Naive thymus-derived CD4-positive, alpha-beta T cell (primary cell): ENCODE results near the gene MATK. TPM values are rescaled to one million over a fixed set of nuclear protein-coding genes. Genes with fewer than 3 reads are reported as not detected.

Experiments used
- ATAC-seq: fragments of 150-1000 bp; cut with Tn5 transposase; 2 replicates; pipeline ENCODE4 v1.10.0; 2021; ENCODE audit warnings: mild to moderate bottlenecking, moderate library complexity
- CTCF ChIA-PET: fragments of 350-600 bp; sonication (Branson Sonifier 250); formaldehyde crosslinking; loops from one replicate; lab custom pipeline; 2021; ENCODE audit warnings: antibody characterized with exemption; lab: Charles Lee
- POLR2A ChIA-PET: fragments of 350-600 bp; sonication (Branson Sonifier 250); formaldehyde crosslinking; loops from one replicate; lab custom pipeline; 2021; ENCODE audit warnings: antibody characterized with exemption, inconsistent platforms; lab: Charles Lee
- DNase-seq, 9 donors: peaks; one replicate each; pipeline versions ENCODE4 v3.0.0 to v3.0.0-alpha.2; 2020 to 2022; ENCODE audit warnings: mixed read lengths in 1 of 9
- H3K27ac ChIP-seq: one replicate; pipeline ENCODE4 v1.7.0; 2013; ENCODE audit warnings: mild to moderate bottlenecking, low read depth, low read length, moderate library complexity
- H3K27me3 ChIP-seq, 2 donors: one replicate each; pipeline ENCODE4 v1.7.0; 2013; ENCODE audit warnings: low read length in 2 of 2, mild to moderate bottlenecking in 2 of 2, moderate library complexity in 2 of 2; ENCODE audit not compliant: control insufficient read depth in 2 of 2, insufficient read depth in 2 of 2
- H3K36me3 ChIP-seq, 3 experiments: 1 replicate in 2 of 3; 2 replicates in 1 of 3; pipeline ENCODE4 v1.7.0; 2013; ENCODE audit warnings: low read length in 3 of 3, mild to moderate bottlenecking in 3 of 3, moderate library complexity in 1 of 3; ENCODE audit not compliant: insufficient read depth in 3 of 3, control insufficient read depth in 2 of 3
- H3K4me1 ChIP-seq, 2 donors: one replicate each; pipeline ENCODE4 v1.7.0; 2013; ENCODE audit warnings: low read length in 2 of 2, mild to moderate bottlenecking in 2 of 2, moderate library complexity in 1 of 2; ENCODE audit not compliant: control insufficient read depth in 2 of 2, insufficient read depth in 2 of 2
- H3K4me3 ChIP-seq: 2 replicates; pipeline ENCODE4 v1.7.0; 2013; ENCODE audit warnings: mild to moderate bottlenecking, low read length
- H3K9me3 ChIP-seq, 3 experiments: 1 replicate in 2 of 3; 2 replicates in 1 of 3; pipeline ENCODE4 v1.7.0; 2013; ENCODE audit warnings: low read length in 3 of 3; ENCODE audit not compliant: control insufficient read depth in 2 of 3
- H3K27ac Mint-ChIP-seq, 9 donors: one replicate each; pipeline ENCODE4 v1.8.0; 2020 to 2022; ENCODE audit warnings: mixed read lengths in 9 of 9, mild to moderate bottlenecking in 8 of 9, moderate library complexity in 5 of 9, inconsistent platforms in 2 of 9
- H3K27me3 Mint-ChIP-seq, 5 donors: one replicate each; pipeline ENCODE4 v1.8.0; 2021 to 2022; ENCODE audit warnings: mixed read lengths in 5 of 5, mild to moderate bottlenecking in 1 of 5
- H3K36me3 Mint-ChIP-seq, 5 donors: one replicate each; pipeline ENCODE4 v1.8.0; 2020 to 2022; ENCODE audit warnings: mixed read lengths in 5 of 5, mild to moderate bottlenecking in 3 of 5, inconsistent platforms in 1 of 5
- H3K4me1 Mint-ChIP-seq, 7 donors: one replicate each; pipeline ENCODE4 v1.8.0; 2020 to 2022; ENCODE audit warnings: mixed read lengths in 7 of 7, mild to moderate bottlenecking in 3 of 7, inconsistent platforms in 1 of 7
- H3K4me3 Mint-ChIP-seq, 10 donors: one replicate each; pipeline ENCODE4 v1.8.0; 2020 to 2022; ENCODE audit warnings: mild to moderate bottlenecking in 10 of 10, mixed read lengths in 10 of 10, moderate library complexity in 6 of 10, inconsistent platforms in 2 of 10
- H3K9me3 Mint-ChIP-seq, 11 donors: one replicate each; pipeline ENCODE4 v1.8.0; 2020 to 2022; ENCODE audit warnings: mixed read lengths in 11 of 11, mild to moderate bottlenecking in 4 of 11, inconsistent platforms in 1 of 11, moderate library complexity in 1 of 11
- intact Hi-C, 2 donors: fragments of 100-400 bp; cut with micrococcal nuclease; formaldehyde crosslinking; loops; one replicate each; pipeline ENCODE4 v1.15.1; 2023
- polyA plus RNA-seq, 2 donors: library from polyadenylated mRNA; unstranded; fragments of 300-500 nt; fragmentation: Illumina TruSeq; gene quantifications; one replicate each; pipeline ENCODE4 v1.2.3, GENCODE V29; 2021
- total RNA-seq, 6 experiments: library from RNA in 5 of 6; stranded (reverse) in 5 of 6; gene quantifications; 1 replicate in 5 of 6; 2 replicates in 1 of 6; pipeline ENCODE4 v1.2.3 and lab custom pipeline; 2021 to 2026

The MATK gene
- total and polyA plus RNA-seq, 7 experiments from 2014 or later, result 1.6 to 32.6 (median 13.0) TPM

DNA sequence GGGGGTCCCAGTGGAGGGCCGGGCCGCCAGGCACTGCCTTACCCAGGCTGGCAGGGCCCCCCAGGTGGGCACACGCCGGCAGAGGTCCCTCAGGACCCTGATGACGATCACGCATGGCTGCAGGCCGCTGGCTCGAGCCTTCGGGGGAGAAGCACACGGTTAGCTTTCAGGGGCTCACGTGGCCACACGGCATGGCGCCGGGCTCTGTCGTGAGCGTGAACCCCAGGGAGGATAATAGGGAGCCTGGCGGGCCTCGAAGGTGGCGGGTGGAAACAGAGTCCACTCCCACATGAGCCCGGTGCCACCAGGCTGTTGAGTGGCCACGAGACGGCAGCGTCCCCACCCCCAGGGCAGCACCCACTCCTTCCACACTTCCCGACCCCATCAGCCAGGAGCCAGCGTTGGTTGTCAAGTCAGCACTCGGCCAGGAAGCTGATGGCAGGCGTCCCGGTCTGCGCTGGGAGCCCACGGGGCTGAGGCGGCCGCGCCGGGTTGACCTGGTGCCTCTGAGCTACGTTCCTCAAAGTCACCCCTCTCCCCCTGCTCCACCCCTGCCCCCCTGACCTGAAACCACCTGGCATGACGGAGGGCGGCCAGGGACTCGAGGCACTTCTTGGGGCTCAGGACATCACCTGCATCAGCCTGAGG, 24.7 kb upstream of the MATK start:
- CTCF ChIA-PET, result interaction anchor here (1.9 kb wide), 1 partner anchor 11 kb away, joined by 9 read pairs; no protein-coding TSS in a partner anchor
- ATAC-seq (no peak), DNase-seq (no peak)
- H3K4me1 ChIP-seq, result peaks cover 31 to 34% of the 10 kb centered on the region in 2 donors
- no peaks in the 10 kb centered on the region for H3K27me3 ChIP-seq
- peaks cover 0 to 2% (median 0%) of the 10 kb centered on the region in 5 donors for H3K36me3 Mint-ChIP-seq
- no peak overlapping the region for H3K4me3 Mint-ChIP-seq
- peaks cover 0 to 6% (median 0%) of the 10 kb centered on the region in 11 donors for H3K9me3 Mint-ChIP-seq
- H3K4me1 Mint-ChIP-seq, result peaks cover 24 to 43% (median 37%) of the 10 kb centered on the region in 7 donors
- no peaks in the 10 kb centered on the region for H3K36me3 ChIP-seq
- H3K4me3 ChIP-seq, result no peak overlapping the region
- H3K9me3 ChIP-seq, result no peaks in the 10 kb centered on the region
- H3K27ac Mint-ChIP-seq, result peak overlapping the region in 3 of 9 donors; percentile 43 to 69 (median 60)
- intact Hi-C loops, result no loop called here
- POLR2A ChIA-PET, result interaction anchor here (1.5 to 2.4 kb wide), 2 partner anchors 48 to 123 kb away, joined by 6 to 35 read pairs; partner anchors contain the start of genes APBA3 and MRPL54
- no peak overlapping the region for H3K27ac ChIP-seq
- H3K27me3 Mint-ChIP-seq, result no peaks in the 10 kb centered on the region

DNA sequence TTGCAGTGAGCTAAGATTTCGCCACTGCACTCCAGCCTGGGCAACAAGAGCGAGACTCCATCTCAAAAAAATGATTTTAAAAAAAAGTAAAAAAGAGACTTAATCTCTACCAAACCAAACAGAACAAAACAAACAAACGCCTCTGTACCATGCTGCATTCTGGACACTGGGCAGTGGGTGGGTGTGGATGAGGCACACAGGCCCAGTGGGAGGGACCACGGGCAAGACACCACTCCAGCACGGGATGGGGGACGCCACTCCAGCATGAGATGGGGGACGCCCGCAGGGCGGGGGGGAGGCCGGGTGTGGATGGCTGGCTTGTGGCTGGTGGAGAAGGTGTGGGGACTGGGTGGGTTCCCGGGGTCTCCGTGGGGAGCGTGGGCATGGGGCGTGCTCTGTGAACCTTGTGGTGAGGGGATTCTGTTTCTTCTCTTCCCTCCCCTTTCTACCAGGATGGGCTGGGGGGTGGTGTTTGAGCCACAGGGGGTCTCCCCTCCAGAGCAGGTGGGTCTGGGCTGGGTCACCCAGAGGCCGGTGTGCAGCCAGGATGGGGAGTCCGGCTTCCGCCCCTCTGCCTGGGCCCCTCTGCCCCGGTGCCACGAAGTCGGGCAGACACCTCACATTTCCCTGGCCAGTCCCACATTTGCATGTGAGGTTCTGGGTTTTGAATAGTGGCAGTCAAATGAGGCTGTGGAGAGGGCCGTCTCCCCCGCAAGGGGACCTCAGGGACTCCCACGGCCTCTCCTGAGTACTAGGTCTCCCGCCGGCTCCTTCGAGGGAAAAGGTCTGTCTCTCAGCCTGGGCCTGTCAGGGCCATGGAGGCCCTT, 23.9 kb upstream of the MATK start:
- no peak for DNase-seq
- POLR2A ChIA-PET, result interaction anchor here (0.7 kb wide), 1 partner anchor 203 kb away, joined by 4 read pairs; the partner anchor contains the start of gene TBXA2R

DNA sequence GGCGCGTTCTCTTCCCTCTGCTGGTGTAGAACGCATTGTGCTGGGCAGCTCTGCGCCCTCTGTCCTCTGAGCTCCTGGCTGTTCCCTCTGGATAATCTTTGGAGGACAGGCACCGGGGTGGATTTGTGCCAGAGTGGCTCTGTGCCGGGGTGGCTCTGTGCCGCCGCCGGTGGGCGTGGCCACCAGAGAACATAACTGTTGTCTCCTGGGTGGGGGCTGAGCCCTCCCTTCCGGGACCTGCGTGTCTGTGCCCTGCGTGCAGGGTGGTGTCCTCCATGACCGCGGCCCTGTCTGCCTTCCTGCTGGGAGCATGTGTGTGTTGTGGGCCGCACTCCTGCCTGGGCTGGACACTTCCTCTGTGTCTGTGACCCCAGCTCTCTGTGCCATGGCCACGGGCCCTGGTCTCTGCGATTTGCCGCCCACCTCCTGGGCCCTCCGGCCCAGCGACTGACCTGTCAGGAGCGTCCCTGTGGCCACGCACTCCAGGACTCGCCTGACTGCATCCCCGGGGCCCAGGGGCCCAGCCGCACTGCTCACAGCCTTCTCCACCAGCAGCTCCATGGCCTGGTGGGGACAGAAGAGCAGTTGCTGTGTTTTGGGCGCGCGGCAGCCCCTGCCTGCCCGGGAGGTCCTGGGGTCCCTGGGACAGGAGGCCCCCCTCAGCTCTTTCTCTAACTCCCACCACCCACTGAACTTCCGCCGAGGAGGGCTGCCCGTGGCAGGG, 22.4 kb upstream of the MATK start:
- H3K9me3 Mint-ChIP-seq, result peaks cover 0 to 6% (median 0%) of the 10 kb centered on the region in 11 donors
- no peaks in the 10 kb centered on the region for H3K27me3 Mint-ChIP-seq
- H3K36me3 Mint-ChIP-seq, result peaks cover 0 to 2% (median 0%) of the 10 kb centered on the region in 5 donors
- Histone ChIP-seq H3K9me3 (no peaks in the 10 kb centered on the region), H3K4me1 (peaks cover 11 to 22% of the 10 kb centered on the region in 2 donors), H3K27me3 (no peaks in the 10 kb centered on the region), H3K36me3 (no peaks in the 10 kb centered on the region), H3K4me3 (no peak overlapping the region), H3K27ac (no peak overlapping the region)
- H3K4me3 Mint-ChIP-seq, result no peak overlapping the region
- POLR2A ChIA-PET, result interaction anchor here (0.7 kb wide), 1 partner anchor 177 kb away, joined by 3 read pairs; the partner anchor contains the start of gene EEF2
- H3K27ac Mint-ChIP-seq, result peak overlapping the region in 5 of 9 donors; percentile 19 to 73 (median 63)
- H3K4me1 Mint-ChIP-seq, result peaks cover 15 to 30% (median 27%) of the 10 kb centered on the region in 7 donors
- ATAC-seq (no peak), DNase-seq (no peak)
- intact Hi-C loops, result no loop called here
- CTCF ChIA-PET, result no interaction called here

More for the DNA sequence above, 23.9 kb upstream of the MATK start:
- Mint-ChIP-seq H3K9me3 (peaks cover 0 to 6% (median 0%) of the 10 kb centered on the region in 11 donors), H3K4me1 (peaks cover 24 to 41% (median 36%) of the 10 kb centered on the region in 7 donors), H3K27me3 (no peaks in the 10 kb centered on the region), H3K36me3 (peaks cover 0 to 2% (median 0%) of the 10 kb centered on the region in 5 donors), H3K4me3 (no peak overlapping the region), H3K27ac (peak overlapping the region in 5 of 9 donors; percentile 10 to 63 (median 32))
- CTCF ChIA-PET, result no interaction called here
- no peak overlapping the region for H3K27ac ChIP-seq
- intact Hi-C loops, result no loop called here
- H3K9me3 ChIP-seq, result no peaks in the 10 kb centered on the region
- no peak for ATAC-seq
- H3K27me3 ChIP-seq, result no peaks in the 10 kb centered on the region
- no peaks in the 10 kb centered on the region for H3K36me3 ChIP-seq
- H3K4me3 ChIP-seq, result no peak overlapping the region
- peaks cover 26 to 36% of the 10 kb centered on the region in 2 donors for H3K4me1 ChIP-seq

DNA sequence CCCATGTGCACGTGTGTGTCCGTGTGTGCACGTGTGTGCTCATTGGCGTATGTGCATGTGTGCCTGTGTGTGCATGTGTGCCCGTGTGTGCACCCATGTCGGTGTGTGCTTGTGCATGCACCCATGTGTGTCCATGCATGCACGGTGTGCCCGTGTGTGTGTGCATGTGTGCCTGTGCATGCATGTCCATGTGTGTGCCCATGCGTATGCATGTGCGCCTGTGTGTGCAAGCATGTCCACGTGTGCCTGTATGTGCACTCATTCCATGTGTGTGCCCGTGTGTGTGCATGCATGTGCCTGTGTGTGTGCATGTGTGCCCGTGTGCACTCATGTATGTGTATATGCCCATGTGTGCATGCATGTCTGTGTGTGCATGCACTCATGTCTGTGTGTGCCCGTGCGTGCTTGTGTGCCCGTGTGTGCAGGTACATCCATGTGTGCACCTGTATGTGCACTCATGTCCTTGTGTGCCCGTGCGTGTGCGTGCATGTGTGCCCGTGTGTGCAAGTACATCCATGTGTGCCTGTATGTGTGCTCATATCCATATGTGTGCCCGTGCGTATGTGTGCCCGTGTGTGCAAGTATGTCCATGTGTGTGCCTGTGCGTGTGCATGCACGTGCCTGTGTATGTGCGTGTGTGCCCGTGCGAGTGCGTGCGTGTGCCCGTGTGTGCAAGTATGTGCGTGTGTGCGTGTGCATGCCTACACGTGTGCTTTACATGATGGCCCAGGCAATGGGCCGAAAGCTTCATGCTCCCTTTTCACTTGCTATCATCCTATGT, 21.6 kb upstream of the MATK start:
- peaks cover 9 to 22% (median 20%) of the 10 kb centered on the region in 7 donors for H3K4me1 Mint-ChIP-seq
- POLR2A ChIA-PET, result no interaction called here

DNA sequence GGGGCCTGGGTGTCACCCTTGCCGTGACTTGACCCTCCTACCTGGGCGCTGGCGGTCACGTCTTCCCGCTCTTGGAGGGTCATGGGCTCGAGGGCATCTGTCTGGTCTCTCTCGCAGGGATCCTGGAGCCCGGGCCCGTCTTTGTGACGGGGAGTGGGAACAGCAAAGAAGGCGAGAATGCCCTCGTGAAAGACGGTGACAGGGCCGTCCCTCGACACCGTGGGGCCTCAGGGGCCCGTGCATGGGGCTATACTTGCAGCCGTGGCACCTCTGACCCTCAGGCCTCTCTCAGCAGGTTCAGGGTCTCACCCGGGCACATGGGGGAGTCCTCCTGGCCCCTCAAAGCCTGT, 20.9 kb upstream of the MATK start:
- Histone ChIP-seq H3K4me1 (peaks cover 0 to 10% of the 10 kb centered on the region in 2 donors), H3K9me3 (no peaks in the 10 kb centered on the region), H3K27me3 (no peaks in the 10 kb centered on the region), H3K36me3 (no peaks in the 10 kb centered on the region), H3K4me3 (no peak overlapping the region), H3K27ac (no peak overlapping the region)
- H3K4me3 Mint-ChIP-seq, result no peak overlapping the region
- no peak for ATAC-seq
- DNase-seq, result no peak
- intact Hi-C loops, result no loop called here
- no peaks in the 10 kb centered on the region for H3K36me3 Mint-ChIP-seq
- POLR2A ChIA-PET, result interaction anchor here (0.9 kb wide), 1 partner anchor 12 kb away, joined by 3 read pairs; no protein-coding TSS in a partner anchor
- H3K9me3 Mint-ChIP-seq, result peaks cover 0 to 6% (median 0%) of the 10 kb centered on the region in 11 donors
- CTCF ChIA-PET, result no interaction called here
- H3K27me3 Mint-ChIP-seq, result peaks cover 0 to 2% (median 0%) of the 10 kb centered on the region in 5 donors
- peak overlapping the region in 2 of 9 donors; percentile 34 to 72 for H3K27ac Mint-ChIP-seq
- peaks cover 3 to 22% (median 16%) of the 10 kb centered on the region in 7 donors for H3K4me1 Mint-ChIP-seq

More for the DNA sequence above, 21.6 kb upstream of the MATK start:
- no peak for DNase-seq
- peaks cover 0 to 2% (median 0%) of the 10 kb centered on the region in 5 donors for H3K27me3 Mint-ChIP-seq
- Histone ChIP-seq H3K27me3 (no peaks in the 10 kb centered on the region), H3K36me3 (no peaks in the 10 kb centered on the region), H3K9me3 (no peaks in the 10 kb centered on the region), H3K27ac (no peak overlapping the region), H3K4me1 (peaks cover 3 to 14% of the 10 kb centered on the region in 2 donors), H3K4me3 (no peak overlapping the region)
- ATAC-seq, result no peak
- intact Hi-C loops, result no loop called here
- H3K4me3 Mint-ChIP-seq, result no peak overlapping the region
- H3K9me3 Mint-ChIP-seq, result peaks cover 0 to 6% (median 0%) of the 10 kb centered on the region in 11 donors
- CTCF ChIA-PET, result no interaction called here
- peak overlapping the region in 4 of 9 donors; percentile 27 to 73 (median 67) for H3K27ac Mint-ChIP-seq
- no peaks in the 10 kb centered on the region for H3K36me3 Mint-ChIP-seq
